KMS-11 (cell line): Measurements from ENCODE around the gene PARL.

Source experiments
- H2AFZ ChIP-seq: fragments of 200-600 bp; sonication (generic); 2 replicates; pipeline ENCODE4 v1.6.1; 2016; ENCODE audit warnings: antibody characterized with exemption, mixed run types, low read depth
- H3K27ac ChIP-seq: fragments of 200-600 bp; sonication (generic); 2 replicates; pipeline ENCODE4 v1.6.1; 2016; ENCODE audit warnings: mild to moderate bottlenecking, mixed run types
- H3K27me3 ChIP-seq: fragments of 200-600 bp; sonication (generic); 2 replicates; pipeline ENCODE4 v1.6.1; 2017; ENCODE audit warnings: mild to moderate bottlenecking, low read depth, mixed run types, moderate library complexity; ENCODE audit not compliant: insufficient read depth
- H3K36me3 ChIP-seq: fragments of 200-600 bp; sonication (generic); 2 replicates; pipeline ENCODE4 v1.6.1; 2017; ENCODE audit warnings: mild to moderate bottlenecking, mixed run types; ENCODE audit not compliant: insufficient read depth
- H3K4me1 ChIP-seq: fragments of 200-600 bp; sonication (generic); 2 replicates; pipeline ENCODE4 v1.6.1; 2016; ENCODE audit warnings: mild to moderate bottlenecking, low read depth, mixed run types; ENCODE audit not compliant: poor library complexity, severe bottlenecking
- H3K4me2 ChIP-seq: fragments of 200-600 bp; sonication (generic); 2 replicates; pipeline ENCODE4 v1.7.0; 2016; ENCODE audit warnings: mild to moderate bottlenecking, mixed run types
- H3K4me3 ChIP-seq: fragments of 200-600 bp; sonication (generic); IDR thresholded peaks from 2 replicates; pipeline ENCODE4 v1.6.1; 2017; ENCODE audit warnings: low read depth, low read length, mixed read lengths; ENCODE audit not compliant: insufficient read depth
- H3K79me2 ChIP-seq: fragments of 200-600 bp; sonication (generic); 2 replicates; pipeline ENCODE4 v1.6.1; 2016; ENCODE audit warnings: low read depth, mixed run types; ENCODE audit not compliant: insufficient read depth
- H3K9ac ChIP-seq: fragments of 200-600 bp; sonication (generic); 2 replicates; pipeline ENCODE4 v1.6.1; 2016; ENCODE audit warnings: mild to moderate bottlenecking, mixed run types
- H4K20me1 ChIP-seq: fragments of 200-600 bp; sonication (generic); 2 replicates; pipeline ENCODE4 v1.6.1; 2016; ENCODE audit warnings: mild to moderate bottlenecking, mixed run types; ENCODE audit not compliant: insufficient read depth
- TF ChIP-seq, protein P1 (sequence below): fragments of 200-600 bp; sonication (generic); conservative IDR thresholded peaks from 2 replicates; pipeline ENCODE4 v1.6.1; 2017; ENCODE audit warnings: low read depth, mild to moderate bottlenecking, antibody characterized with exemption, low read length, moderate library complexity, mixed read lengths

PARL gene, protein sequence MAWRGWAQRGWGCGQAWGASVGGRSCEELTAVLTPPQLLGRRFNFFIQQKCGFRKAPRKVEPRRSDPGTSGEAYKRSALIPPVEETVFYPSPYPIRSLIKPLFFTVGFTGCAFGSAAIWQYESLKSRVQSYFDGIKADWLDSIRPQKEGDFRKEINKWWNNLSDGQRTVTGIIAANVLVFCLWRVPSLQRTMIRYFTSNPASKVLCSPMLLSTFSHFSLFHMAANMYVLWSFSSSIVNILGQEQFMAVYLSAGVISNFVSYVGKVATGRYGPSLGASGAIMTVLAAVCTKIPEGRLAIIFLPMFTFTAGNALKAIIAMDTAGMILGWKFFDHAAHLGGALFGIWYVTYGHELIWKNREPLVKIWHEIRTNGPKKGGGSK

DNA sequence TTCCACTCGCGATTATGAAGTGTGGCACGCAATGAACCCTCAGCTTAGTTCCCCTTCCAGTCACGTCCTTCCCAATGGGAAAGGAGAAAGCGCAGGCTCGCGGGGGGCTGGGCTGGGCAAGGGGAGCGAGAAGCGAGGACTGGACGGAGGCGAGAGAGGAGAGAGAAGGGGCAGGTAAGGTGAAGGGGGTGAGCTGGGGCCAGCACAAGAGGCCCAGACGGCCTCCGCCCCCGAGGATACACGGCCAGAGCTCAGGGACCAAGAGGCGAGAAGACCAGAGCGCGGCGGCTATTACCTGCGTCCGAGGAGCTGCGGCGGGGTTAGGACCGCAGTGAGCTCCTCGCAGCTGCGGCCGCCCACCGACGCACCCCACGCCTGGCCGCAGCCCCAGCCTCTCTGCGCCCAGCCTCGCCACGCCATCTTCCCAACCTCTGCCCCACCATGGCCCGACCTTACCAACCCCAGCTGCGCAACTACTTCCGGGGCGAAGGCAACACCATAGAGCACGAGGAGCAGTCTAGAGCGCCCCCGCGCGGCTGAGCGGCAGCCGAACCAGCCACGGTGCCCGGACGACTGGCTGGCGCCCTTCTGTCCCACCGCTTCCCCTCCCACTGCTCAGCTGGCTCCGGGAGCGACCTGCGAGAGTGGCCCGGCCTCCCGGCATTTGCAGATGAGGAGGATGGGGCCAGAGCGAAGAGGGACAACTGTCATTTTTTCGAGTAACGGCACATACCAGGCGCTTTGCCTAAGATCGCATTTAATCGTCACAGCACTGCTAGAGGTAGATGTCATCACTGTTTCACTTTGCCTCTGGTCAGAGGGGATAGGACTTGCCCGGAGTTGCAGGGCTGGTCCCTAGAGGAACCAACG lies at the start of gene PARL:
PARL (minus strand) TSS at position 454 of the 870 bp plus-strand sequence; CDS start at position 420, 34 bp downstream.
- H2AFZ ChIP-seq: peak within 1 kb of the TSS; percentile 80
- TF ChIP-seq, protein P1, sequence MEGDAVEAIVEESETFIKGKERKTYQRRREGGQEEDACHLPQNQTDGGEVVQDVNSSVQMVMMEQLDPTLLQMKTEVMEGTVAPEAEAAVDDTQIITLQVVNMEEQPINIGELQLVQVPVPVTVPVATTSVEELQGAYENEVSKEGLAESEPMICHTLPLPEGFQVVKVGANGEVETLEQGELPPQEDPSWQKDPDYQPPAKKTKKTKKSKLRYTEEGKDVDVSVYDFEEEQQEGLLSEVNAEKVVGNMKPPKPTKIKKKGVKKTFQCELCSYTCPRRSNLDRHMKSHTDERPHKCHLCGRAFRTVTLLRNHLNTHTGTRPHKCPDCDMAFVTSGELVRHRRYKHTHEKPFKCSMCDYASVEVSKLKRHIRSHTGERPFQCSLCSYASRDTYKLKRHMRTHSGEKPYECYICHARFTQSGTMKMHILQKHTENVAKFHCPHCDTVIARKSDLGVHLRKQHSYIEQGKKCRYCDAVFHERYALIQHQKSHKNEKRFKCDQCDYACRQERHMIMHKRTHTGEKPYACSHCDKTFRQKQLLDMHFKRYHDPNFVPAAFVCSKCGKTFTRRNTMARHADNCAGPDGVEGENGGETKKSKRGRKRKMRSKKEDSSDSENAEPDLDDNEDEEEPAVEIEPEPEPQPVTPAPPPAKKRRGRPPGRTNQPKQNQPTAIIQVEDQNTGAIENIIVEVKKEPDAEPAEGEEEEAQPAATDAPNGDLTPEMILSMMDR: peak; percentile 87
- peaks cover 46% of the 10 kb centered on the region for H3K79me2 ChIP-seq
- peaks cover 15% of the 10 kb centered on the region for H3K4me1 ChIP-seq
- peak within 1 kb of the TSS; percentile 88 for H3K4me2 ChIP-seq
- peak within 1 kb of the TSS; percentile 69 for H3K9ac ChIP-seq
- no peaks in the 10 kb centered on the region for H4K20me1 ChIP-seq
- no peaks in the 10 kb centered on the region for H3K27me3 ChIP-seq
- peak within 1 kb of the TSS; percentile 57 for H3K27ac ChIP-seq
- H3K4me3 ChIP-seq: peak within 1 kb of the TSS; percentile 86
- H3K36me3 ChIP-seq: no peaks in the 10 kb centered on the region

GRCh38 chr3:183933160-183933559 lies 48.5 kb upstream of the PARL start:
- H3K27ac ChIP-seq: no peak overlapping the region
- H3K79me2 ChIP-seq: no peaks in the 10 kb centered on the region
- TF ChIP-seq, protein P1: no peak
- no peaks in the 10 kb centered on the region for H3K27me3 ChIP-seq
- H3K36me3 ChIP-seq: no peaks in the 10 kb centered on the region
- H3K4me2 ChIP-seq: no peak overlapping the region
- H3K4me3 ChIP-seq: no peak overlapping the region
- no peaks in the 10 kb centered on the region for H3K4me1 ChIP-seq
- no peaks in the 10 kb centered on the region for H4K20me1 ChIP-seq
- H2AFZ ChIP-seq: no peak overlapping the region
- no peak overlapping the region for H3K9ac ChIP-seq

DNA sequence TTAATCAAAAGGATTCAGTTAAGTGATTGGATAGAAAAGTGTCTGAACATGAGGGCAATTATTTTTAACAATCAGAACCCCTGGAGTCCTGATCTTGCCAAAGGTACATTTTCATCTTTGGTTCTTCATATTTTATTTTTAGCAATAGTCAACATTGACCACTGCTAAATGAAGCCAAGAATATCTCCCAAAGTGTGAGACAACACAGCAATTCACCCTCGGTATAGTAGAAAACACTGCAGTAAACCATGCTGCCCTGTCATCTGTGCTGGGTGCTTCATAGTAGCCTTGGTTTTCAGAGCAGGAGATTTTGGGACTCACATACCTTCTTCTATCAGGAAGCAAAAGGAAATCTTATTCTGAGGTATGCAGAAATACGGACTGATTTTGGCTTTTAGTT lies 47.2 kb upstream of the PARL start:
- H3K79me2 ChIP-seq: no peaks in the 10 kb centered on the region
- no peak overlapping the region for H2AFZ ChIP-seq
- no peaks in the 10 kb centered on the region for H3K36me3 ChIP-seq
- TF ChIP-seq, protein P1: no peak
- no peak overlapping the region for H3K27ac ChIP-seq
- H4K20me1 ChIP-seq: no peaks in the 10 kb centered on the region
- no peak overlapping the region for H3K9ac ChIP-seq
- H3K4me3 ChIP-seq: no peak overlapping the region
- H3K4me1 ChIP-seq: no peaks in the 10 kb centered on the region
- H3K4me2 ChIP-seq: no peak overlapping the region
- H3K27me3 ChIP-seq: no peaks in the 10 kb centered on the region

GRCh38 chr3:183930086-183930485 lies 45.4 kb upstream of the PARL start:
- no peaks in the 10 kb centered on the region for H3K79me2 ChIP-seq
- H3K9ac ChIP-seq: no peak overlapping the region
- no peak overlapping the region for H3K4me3 ChIP-seq
- H3K27ac ChIP-seq: no peak overlapping the region
- H2AFZ ChIP-seq: no peak overlapping the region
- H4K20me1 ChIP-seq: no peaks in the 10 kb centered on the region
- no peaks in the 10 kb centered on the region for H3K27me3 ChIP-seq
- TF ChIP-seq, protein P1: no peak
- H3K4me2 ChIP-seq: no peak overlapping the region
- no peaks in the 10 kb centered on the region for H3K36me3 ChIP-seq
- no peaks in the 10 kb centered on the region for H3K4me1 ChIP-seq
